ENCODE measurements around the gene LTB4R2. TPM values are rescaled to one million over a fixed set of nuclear protein-coding genes. Genes with fewer than 3 reads are reported as not detected.

Gene LTB4R2
- total and polyA plus RNA-seq, 2 donors (not counting 1 experiment from before 2014, with no cell fraction given): 10.7 to 11.7 TPM

GRCh38 chr14:24296341-24297157, 13.4 kb upstream of the LTB4R2 start:
- H3K27me3 Mint-ChIP-seq: no peaks in the 10 kb centered on the region
- intact Hi-C loops (cut with micrococcal nuclease): loop anchor here (1.0 to 5.0 kb wide), 6 partner anchors 17 to 182 kb away; partner anchors contain the start of genes DCAF11, MDP1, NRL and RABGGTA
- CTCF ChIA-PET: interaction anchor here (0.7 to 10.9 kb wide), 27 partner anchors 7 to 238 kb away, joined by 3 to 254 read pairs (median 7); partner anchors contain the start of genes CHMP4A, CIDEB, DCAF11 and IPO4
- H3K4me3 ChIP-seq (ENCODE audit: control extremely low read depth in 1 of 5, extremely low read depth in 1 of 5, insufficient read depth in 1 of 5, low read depth in 2 of 5, low read length in 4 of 5): no peak overlapping the region
- H3K79me2 ChIP-seq (ENCODE audit: control insufficient read depth, insufficient read depth, low read length): peaks cover 44% of the 10 kb centered on the region
- H3K27ac Mint-ChIP-seq: peak overlapping the region; percentile 85
- peaks cover 4 to 38% of the 10 kb centered on the region in 2 experiments for H3K36me3 ChIP-seq (replicated peaks in 1 of 2; ENCODE audit: control extremely low read depth in 1 of 2, control insufficient read depth in 1 of 2, extremely low read depth in 1 of 2, insufficient read depth in 2 of 2, low read length in 1 of 2)
- no peak for TF ChIP-seq EZH2 (IDR thresholded peaks at IDR 0.05; ENCODE audit: borderline replicate concordance, insufficient read depth, low read depth, low read length, poor library complexity, severe bottlenecking)
- TF ChIP-seq, protein P1, sequence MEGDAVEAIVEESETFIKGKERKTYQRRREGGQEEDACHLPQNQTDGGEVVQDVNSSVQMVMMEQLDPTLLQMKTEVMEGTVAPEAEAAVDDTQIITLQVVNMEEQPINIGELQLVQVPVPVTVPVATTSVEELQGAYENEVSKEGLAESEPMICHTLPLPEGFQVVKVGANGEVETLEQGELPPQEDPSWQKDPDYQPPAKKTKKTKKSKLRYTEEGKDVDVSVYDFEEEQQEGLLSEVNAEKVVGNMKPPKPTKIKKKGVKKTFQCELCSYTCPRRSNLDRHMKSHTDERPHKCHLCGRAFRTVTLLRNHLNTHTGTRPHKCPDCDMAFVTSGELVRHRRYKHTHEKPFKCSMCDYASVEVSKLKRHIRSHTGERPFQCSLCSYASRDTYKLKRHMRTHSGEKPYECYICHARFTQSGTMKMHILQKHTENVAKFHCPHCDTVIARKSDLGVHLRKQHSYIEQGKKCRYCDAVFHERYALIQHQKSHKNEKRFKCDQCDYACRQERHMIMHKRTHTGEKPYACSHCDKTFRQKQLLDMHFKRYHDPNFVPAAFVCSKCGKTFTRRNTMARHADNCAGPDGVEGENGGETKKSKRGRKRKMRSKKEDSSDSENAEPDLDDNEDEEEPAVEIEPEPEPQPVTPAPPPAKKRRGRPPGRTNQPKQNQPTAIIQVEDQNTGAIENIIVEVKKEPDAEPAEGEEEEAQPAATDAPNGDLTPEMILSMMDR (IDR thresholded peaks at IDR 0.05): peak; percentile 83
- DNase-seq (peak; percentile 86), ATAC-seq (ENCODE audit: low read depth) (peak; percentile 64)
- H3K27ac ChIP-seq (ENCODE audit: low read length in 2 of 2): peak overlapping the region; percentile 42 to 76
- no peak overlapping the region for H3K9ac ChIP-seq (ENCODE audit: low read length)
- no peaks in the 10 kb centered on the region for H3K27me3 ChIP-seq (replicated peaks in 1 of 4; ENCODE audit: control extremely low read depth in 1 of 4, control insufficient read depth in 3 of 4, insufficient read depth in 4 of 4, low read length in 3 of 4)
- H3K4me2 ChIP-seq (replicated peaks; ENCODE audit: low read depth, low read length, poor library complexity, severe bottlenecking): peak overlapping the region; percentile 17
- H3K9me3 Mint-ChIP-seq (ENCODE audit: insufficient read depth): no peaks in the 10 kb centered on the region
- POLR2A ChIA-PET: interaction anchor here (1.1 to 4.1 kb wide), 6 partner anchors 9 to 54 kb away, joined by 3 to 47 read pairs (median 4); partner anchors contain the start of genes LTB4R, LTB4R2, RABGGTA and TINF2
- peaks cover 6% of the 10 kb centered on the region for H4K20me1 ChIP-seq (ENCODE audit: control insufficient read depth, insufficient read depth, low read length, poor library complexity, severe bottlenecking)
- WGBS (ENCODE audit: insufficient coverage): 88% methylated on average over 8 of the region's 12 CpGs
- H3K9me3 ChIP-seq (ENCODE audit: control extremely low read depth in 1 of 3, control insufficient read depth in 2 of 3, insufficient read depth in 1 of 3, low read length in 2 of 3): no peaks in the 10 kb centered on the region
- peaks cover 46% of the 10 kb centered on the region for H3K4me1 Mint-ChIP-seq
- peak overlapping the region; percentile 44 for H3K4me3 Mint-ChIP-seq
- H2AFZ ChIP-seq (ENCODE audit: insufficient read depth, low read depth, low read length, poor library complexity, severe bottlenecking): no peak overlapping the region
- H3K4me1 ChIP-seq (ENCODE audit: control insufficient read depth in 2 of 2, insufficient read depth in 2 of 2, low read length in 2 of 2): peaks cover 30 to 41% of the 10 kb centered on the region in 2 donors

Measured in B cell (primary cell).